DOHH2 (cell line): ENCODE measurements around the gene CMIP.

Source experiments
- EZH2phosphoT487 ChIP-seq: fragments of 200-600 bp; sonication (generic); IDR thresholded peaks from 2 replicates; pipeline ENCODE4 v1.6.1; 2017; ENCODE audit warnings: borderline replicate concordance, mild to moderate bottlenecking, antibody characterized with exemption, low read length, moderate library complexity, mixed read lengths
- TF ChIP-seq, protein P1 (sequence below): fragments of 200-600 bp; sonication (generic); IDR thresholded peaks from one replicate; pipeline ENCODE4 v1.5.1; 2014; ENCODE audit warnings: antibody characterized with exemption, mild to moderate bottlenecking, low read depth, low read length; ENCODE audit not compliant: poor library complexity, severe bottlenecking

DNA sequence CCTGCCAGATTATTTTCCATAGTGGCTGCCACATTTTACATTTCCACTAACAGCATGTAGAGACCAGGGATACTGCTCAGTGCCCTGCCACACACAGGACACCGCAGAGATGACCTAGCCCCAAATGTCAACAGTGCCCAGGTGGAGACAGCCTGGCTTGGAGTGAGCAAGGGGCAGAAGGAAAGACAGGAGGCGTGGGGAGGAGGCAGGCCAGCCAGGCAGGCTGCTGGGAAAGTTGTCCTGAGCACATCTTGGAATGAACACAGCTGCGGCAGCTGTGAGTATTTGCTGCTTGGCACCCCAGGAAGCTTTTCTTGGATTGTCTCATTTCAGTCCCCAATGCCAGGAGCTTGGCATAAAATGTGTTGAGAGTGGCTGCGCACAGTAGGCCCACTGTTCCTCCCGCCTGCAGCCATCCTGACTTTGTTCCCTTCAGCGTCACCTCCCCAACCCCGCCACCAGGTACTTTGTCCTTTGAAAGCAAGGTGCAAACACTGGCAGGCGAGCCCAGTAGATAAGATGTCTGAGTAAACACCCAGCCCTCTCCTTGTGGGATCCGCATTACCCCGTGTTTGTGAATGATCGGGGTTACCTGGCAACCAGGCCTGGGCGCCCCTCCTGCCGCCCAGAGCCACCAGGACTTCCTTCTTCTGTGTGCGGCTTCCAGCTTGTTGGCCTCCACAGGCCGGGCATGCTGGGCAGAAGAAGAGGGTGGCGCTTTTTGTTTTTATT, 114.0 kb downstream of the CMIP start:
- TF ChIP-seq, protein P1, sequence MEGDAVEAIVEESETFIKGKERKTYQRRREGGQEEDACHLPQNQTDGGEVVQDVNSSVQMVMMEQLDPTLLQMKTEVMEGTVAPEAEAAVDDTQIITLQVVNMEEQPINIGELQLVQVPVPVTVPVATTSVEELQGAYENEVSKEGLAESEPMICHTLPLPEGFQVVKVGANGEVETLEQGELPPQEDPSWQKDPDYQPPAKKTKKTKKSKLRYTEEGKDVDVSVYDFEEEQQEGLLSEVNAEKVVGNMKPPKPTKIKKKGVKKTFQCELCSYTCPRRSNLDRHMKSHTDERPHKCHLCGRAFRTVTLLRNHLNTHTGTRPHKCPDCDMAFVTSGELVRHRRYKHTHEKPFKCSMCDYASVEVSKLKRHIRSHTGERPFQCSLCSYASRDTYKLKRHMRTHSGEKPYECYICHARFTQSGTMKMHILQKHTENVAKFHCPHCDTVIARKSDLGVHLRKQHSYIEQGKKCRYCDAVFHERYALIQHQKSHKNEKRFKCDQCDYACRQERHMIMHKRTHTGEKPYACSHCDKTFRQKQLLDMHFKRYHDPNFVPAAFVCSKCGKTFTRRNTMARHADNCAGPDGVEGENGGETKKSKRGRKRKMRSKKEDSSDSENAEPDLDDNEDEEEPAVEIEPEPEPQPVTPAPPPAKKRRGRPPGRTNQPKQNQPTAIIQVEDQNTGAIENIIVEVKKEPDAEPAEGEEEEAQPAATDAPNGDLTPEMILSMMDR: no peak
- no peak for TF ChIP-seq EZH2phosphoT487
